AG04449 (cell line): Measurements from ENCODE around the gene AK2.

Experiments used
- CTCF ChIA-PET: fragments of 350-600 bp; formaldehyde crosslinking; extraction: SDS; loops from one replicate; lab custom pipeline; 2021; ENCODE audit warnings: antibody characterized with exemption; lab: Yijun Ruan, JAX
- POLR2A ChIA-PET: fragments of 400-600, 350-600 bp; formaldehyde crosslinking; extraction: SDS; loops from one replicate; lab custom pipeline; 2020; ENCODE audit warnings: antibody characterized with exemption, inconsistent platforms; lab: Yijun Ruan, JAX
- DNase-seq: peaks from one replicate; pipeline ENCODE4 v3.0.0-alpha.2; 2010; ENCODE audit warnings: low read depth, low spot score
- H3K4me3 ChIP-seq: 2 replicates; pipeline ENCODE4 v1.5.1; 2011; ENCODE audit warnings: low read depth, mild to moderate bottlenecking, control low read depth, low read length
- CTCF ChIP-seq: IDR thresholded peaks from one replicate; pipeline ENCODE4 v1.5.1; 2011; ENCODE audit warnings: mild to moderate bottlenecking, moderate library complexity, low read length, control low read depth, inconsistent platforms; ENCODE audit not compliant: insufficient read depth; ENCODE audit errors: missing control alignments

AK2 gene

GRCh38 chr1:33014464-33015163 lies 22.1 kb downstream of the AK2 start:
- TF ChIP-seq CTCF = no peak
- CTCF ChIA-PET = interaction anchor here (0.6 to 2.9 kb wide), 11 partner anchors 8 to 80 kb away, joined by 3 to 9 read pairs (median 4); no protein-coding TSS in a partner anchor
- no peak for DNase-seq
- POLR2A ChIA-PET = no interaction called here
- no peak overlapping the region for H3K4me3 ChIP-seq

DNA sequence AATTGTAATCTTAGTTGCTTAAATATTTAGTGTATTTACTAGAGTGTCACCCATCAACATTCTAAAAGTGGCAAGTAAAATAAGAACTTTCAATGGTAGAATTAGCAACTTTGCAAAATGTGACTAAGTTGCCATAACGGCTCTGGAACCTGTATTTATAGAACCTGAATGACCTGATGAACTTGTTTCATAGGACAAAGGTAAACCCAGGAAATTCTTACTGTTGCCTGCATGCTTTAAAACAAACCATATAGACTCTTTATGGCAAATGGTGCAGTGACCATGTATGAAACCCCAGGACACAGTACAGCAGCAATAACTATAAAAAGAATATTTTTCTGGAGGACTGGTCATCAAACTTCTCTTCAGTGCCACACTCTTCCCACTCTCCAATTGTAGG lies 22.9 kb downstream of the AK2 start:
- ChIA-PET POLR2A (no interaction called here), CTCF (interaction anchor here (1.2 to 2.2 kb wide), 3 partner anchors 9 to 79 kb away, joined by 3 to 7 read pairs (median 3); no protein-coding TSS in a partner anchor)
- H3K4me3 ChIP-seq = no peak overlapping the region
- no peak for DNase-seq
- TF ChIP-seq CTCF = no peak

GRCh38 chr1:33012165-33012564 lies 24.5 kb downstream of the AK2 start:
- TF ChIP-seq CTCF = no peak
- CTCF ChIA-PET = interaction anchor here (1.2 to 1.5 kb wide), 3 partner anchors 43 to 136 kb away, joined by 3 read pairs; no protein-coding TSS in a partner anchor
- POLR2A ChIA-PET = no interaction called here
- no peak for DNase-seq
- no peak overlapping the region for H3K4me3 ChIP-seq

DNA sequence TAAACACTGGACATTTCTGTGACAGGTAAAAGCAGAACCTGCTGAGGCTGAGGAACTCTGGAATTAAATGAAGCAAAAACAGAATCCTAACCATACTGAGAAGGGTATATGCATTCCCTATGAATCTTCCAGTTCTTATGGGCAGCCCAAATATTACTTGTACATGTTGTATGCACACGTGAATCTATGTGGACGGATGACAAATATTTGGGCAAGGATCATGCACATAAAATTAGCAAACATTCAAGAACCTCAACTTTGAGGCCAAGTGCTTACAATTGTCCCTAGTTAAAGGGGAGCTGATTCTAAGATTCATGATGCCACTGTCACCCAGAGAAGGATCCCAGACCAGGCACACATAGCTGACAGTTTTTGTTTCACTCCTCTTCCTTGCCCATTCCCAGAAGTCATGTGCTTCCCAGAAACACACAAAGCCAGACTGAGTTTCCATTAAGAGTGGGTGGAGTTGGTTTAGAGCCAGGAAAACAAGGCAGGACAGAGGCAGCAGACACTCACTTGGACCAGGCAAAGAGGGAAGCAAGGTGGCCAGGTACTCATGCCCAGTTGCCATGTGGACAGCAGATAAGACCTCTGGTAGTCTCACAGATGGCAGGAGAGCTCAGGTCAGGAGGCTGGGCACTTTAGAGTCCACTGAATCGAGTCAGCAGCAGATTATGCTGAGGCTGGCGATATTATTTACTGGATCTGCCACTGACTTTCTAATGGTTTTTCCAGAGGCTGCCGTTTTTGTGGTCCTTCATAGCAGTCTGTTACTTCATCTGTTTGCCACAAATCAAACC lies 25.6 kb downstream of the AK2 start:
- no peak for DNase-seq
- CTCF ChIA-PET = interaction anchor here (1.5 kb wide), 1 partner anchor 44 kb away, joined by 3 read pairs; no protein-coding TSS in a partner anchor
- no peak for TF ChIP-seq CTCF
- no peak overlapping the region for H3K4me3 ChIP-seq
- POLR2A ChIA-PET = interaction anchor here (1.3 kb wide), 1 partner anchor 46 kb away, joined by 4 read pairs; no protein-coding TSS in a partner anchor

DNA sequence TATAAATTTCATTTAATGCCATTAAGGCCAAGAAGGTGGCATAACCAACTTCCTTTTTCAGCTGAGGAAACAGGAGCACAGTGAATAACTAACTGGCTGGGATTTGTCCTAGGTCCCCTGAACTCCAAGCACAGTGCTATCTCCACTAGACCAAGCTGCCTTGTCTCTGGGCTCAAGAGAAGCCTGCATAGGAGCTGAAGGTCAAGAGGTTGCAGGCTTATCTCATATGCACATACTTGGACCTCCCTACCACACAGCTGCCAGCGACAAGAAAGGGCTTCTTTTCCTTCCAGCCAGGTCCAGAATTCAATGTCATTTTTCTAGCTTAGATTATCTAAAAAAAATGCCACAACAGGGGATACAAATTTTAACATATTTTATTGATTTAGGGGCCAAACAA lies 27.1 kb downstream of the AK2 start:
- POLR2A ChIA-PET = no interaction called here
- no peak for TF ChIP-seq CTCF
- CTCF ChIA-PET = interaction anchor here (0.7 to 11.3 kb wide), 8 partner anchors 8 to 181 kb away, joined by 3 to 277 read pairs (median 4); no protein-coding TSS in a partner anchor
- no peak overlapping the region for H3K4me3 ChIP-seq
- no peak for DNase-seq
